ENCODE results near the gene SCYGR8.

Gene SCYGR8

DNA sequence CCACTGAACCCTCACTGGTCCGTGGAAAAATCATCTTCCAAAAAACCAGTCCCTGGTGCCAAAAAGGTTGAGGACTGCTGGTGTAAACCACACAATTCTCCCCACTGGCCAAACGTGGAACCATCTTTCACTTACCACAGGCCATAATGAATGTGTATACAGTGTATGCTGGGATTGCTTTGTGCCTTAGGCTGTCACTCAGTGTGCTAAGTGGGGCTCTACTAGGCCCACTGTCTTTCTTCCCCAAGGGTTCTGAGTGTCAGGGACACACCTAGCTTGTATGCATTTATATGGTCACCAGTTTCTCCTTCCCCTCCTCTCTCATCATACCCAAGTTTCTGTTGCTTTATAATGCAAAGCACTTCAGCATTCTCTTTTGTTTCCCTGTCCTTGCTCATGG is 27.2 kb downstream of the SCYGR8 start:
- Histone ChIP-seq H3K4me3 (ENCODE audit: severe bottlenecking) (no peak overlapping the region), H3K36me3 (ENCODE audit: low read depth) (no peaks in the 10 kb centered on the region), H3K4me1 (ENCODE audit: insufficient read depth, poor library complexity, severe bottlenecking) (no peaks in the 10 kb centered on the region), H3K9me3 (ENCODE audit: severe bottlenecking) (no peaks in the 10 kb centered on the region), H3K27me3 (ENCODE audit: insufficient read depth, poor library complexity, severe bottlenecking) (no peaks in the 10 kb centered on the region), H3K27ac (ENCODE audit: poor library complexity, severe bottlenecking) (no peak overlapping the region)
- no peak for DNase-seq (ENCODE audit: low spot score)
- ATAC-seq (ENCODE audit: low read depth) = no peak
- TF ChIP-seq, protein P1, sequence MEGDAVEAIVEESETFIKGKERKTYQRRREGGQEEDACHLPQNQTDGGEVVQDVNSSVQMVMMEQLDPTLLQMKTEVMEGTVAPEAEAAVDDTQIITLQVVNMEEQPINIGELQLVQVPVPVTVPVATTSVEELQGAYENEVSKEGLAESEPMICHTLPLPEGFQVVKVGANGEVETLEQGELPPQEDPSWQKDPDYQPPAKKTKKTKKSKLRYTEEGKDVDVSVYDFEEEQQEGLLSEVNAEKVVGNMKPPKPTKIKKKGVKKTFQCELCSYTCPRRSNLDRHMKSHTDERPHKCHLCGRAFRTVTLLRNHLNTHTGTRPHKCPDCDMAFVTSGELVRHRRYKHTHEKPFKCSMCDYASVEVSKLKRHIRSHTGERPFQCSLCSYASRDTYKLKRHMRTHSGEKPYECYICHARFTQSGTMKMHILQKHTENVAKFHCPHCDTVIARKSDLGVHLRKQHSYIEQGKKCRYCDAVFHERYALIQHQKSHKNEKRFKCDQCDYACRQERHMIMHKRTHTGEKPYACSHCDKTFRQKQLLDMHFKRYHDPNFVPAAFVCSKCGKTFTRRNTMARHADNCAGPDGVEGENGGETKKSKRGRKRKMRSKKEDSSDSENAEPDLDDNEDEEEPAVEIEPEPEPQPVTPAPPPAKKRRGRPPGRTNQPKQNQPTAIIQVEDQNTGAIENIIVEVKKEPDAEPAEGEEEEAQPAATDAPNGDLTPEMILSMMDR (IDR thresholded peaks at IDR 0.05; ENCODE audit: poor library complexity, severe bottlenecking) = no peak

DNA sequence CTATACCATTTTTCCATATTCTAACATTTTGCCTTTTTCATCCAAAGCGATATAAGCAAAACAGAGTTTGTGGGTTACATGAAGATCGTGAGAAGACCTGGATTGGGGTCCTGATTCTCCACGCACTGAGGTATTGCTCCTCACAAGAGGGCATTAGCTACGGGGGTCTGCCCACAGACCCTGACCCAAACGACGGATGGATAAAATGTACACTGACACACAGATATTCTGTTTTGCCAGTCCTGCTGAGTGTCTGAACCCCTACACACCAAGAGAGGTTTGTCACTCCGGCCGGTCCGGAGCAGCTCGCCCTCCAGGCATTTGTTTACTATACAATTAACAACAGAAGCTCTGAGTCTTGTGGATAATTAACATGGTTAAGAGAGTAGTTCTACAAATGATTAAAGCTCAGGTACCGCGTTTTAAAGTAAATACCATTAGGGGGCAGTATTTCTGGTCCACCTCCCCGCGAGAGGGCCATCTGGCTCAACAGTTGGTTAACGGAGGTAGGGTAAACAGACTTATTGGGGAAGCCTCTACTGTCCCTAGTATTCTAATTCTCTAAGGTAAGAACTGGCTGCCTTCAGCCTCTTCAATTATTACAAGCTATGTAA is 28.4 kb downstream of the SCYGR8 start:
- no peaks in the 10 kb centered on the region for H3K27me3 ChIP-seq (ENCODE audit: insufficient read depth, poor library complexity, severe bottlenecking)
- no peaks in the 10 kb centered on the region for H3K4me1 ChIP-seq (ENCODE audit: insufficient read depth, poor library complexity, severe bottlenecking)
- TF ChIP-seq, protein P1 (IDR thresholded peaks at IDR 0.05; ENCODE audit: poor library complexity, severe bottlenecking) = no peak
- DNase-seq (ENCODE audit: low spot score) (no peak), ATAC-seq (ENCODE audit: low read depth) (no peak)
- no peak overlapping the region for H3K4me3 ChIP-seq (ENCODE audit: severe bottlenecking)
- H3K27ac ChIP-seq (ENCODE audit: poor library complexity, severe bottlenecking) = no peak overlapping the region
- H3K36me3 ChIP-seq (ENCODE audit: low read depth) = no peaks in the 10 kb centered on the region
- H3K9me3 ChIP-seq (ENCODE audit: severe bottlenecking) = no peaks in the 10 kb centered on the region

DNA sequence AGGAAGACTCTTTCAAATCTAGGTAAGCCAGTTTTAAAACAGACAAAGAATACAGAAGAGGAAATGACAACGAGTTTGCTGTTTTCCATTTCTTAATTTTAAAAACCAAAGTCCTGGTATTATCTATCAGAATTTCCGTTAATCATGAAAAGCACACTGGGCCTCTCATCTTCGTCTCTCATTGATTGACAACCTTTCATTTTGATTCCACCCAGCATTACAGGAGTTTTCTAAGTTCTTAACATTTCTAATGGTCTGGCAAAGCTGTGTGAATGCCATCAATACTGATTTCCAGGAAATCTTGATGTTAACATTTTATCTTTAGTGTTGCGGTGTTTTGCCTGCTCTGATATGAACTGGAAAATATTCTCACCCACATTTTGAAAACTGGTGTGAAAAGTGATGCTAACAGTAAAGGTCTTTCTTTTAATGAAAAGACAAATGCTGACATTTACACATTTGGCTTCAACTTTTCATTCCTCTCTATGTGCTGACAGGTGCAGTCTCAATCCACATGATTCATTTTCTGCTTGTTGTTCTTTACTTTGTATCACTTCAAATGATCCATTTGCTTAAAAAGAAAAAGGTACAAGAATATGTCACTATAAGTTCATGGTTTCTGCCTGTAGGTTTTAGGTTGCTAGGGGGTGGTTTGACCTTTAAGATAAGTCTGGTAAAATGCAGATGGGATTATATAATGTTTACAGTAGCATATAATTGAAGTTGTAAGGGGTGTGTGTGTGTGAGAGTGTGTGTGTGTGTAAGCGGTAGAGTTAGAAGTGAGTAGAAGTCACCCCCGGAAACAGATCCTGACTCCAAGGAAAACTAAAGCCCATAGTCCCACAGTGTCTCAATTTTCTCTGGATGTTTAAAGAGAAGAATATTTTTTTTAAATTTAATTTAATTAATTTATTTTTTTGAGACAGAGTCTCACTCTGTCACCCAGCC is 29.5 kb downstream of the SCYGR8 start:
- Histone ChIP-seq H3K27ac (ENCODE audit: poor library complexity, severe bottlenecking) (no peak overlapping the region), H3K27me3 (ENCODE audit: insufficient read depth, poor library complexity, severe bottlenecking) (no peaks in the 10 kb centered on the region), H3K4me1 (ENCODE audit: insufficient read depth, poor library complexity, severe bottlenecking) (no peaks in the 10 kb centered on the region), H3K4me3 (ENCODE audit: severe bottlenecking) (no peak overlapping the region), H3K36me3 (ENCODE audit: low read depth) (no peaks in the 10 kb centered on the region), H3K9me3 (ENCODE audit: severe bottlenecking) (no peaks in the 10 kb centered on the region)
- no peak for DNase-seq (ENCODE audit: low spot score)
- no peak for ATAC-seq (ENCODE audit: low read depth)
- TF ChIP-seq, protein P1 (IDR thresholded peaks at IDR 0.05; ENCODE audit: poor library complexity, severe bottlenecking) = no peak

DNA sequence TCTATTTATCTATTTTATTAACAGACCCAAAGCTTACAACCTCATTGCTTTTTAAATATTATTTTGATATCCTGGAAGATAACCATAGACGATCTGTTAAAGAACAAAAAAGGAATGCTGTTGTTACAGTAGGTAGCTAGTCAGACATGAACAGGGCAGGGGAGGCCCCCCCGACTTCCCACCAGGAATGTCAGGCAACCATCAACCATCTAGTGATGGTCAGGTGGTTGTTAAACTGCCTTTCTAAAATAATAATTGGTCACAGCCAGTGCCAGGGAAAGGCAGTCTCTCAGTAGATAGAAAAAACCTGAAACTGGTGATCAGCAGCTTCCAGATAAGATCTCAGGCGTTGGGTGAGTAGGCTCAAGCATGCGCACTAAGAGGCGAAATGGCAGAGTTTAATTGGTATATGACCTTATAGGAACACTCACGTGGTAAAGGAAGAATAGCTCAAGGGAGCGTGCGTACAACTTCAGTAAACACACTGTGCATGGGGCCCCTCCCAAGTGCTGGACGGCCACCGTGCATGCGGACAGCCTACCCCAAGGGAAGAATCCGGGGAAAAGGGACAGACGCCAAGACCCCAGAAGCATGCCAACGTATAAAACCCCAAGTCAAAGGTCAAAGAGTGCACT is 35.4 kb downstream of the SCYGR8 start:
- no peak for ATAC-seq (ENCODE audit: low read depth)
- no peak overlapping the region for H3K27ac ChIP-seq (ENCODE audit: poor library complexity, severe bottlenecking)

More for the DNA sequence above, 35.4 kb downstream of the SCYGR8 start:
- DNase-seq (ENCODE audit: low spot score) = no peak
- no peak overlapping the region for H3K4me3 ChIP-seq (ENCODE audit: severe bottlenecking)
- H3K4me1 ChIP-seq (ENCODE audit: insufficient read depth, poor library complexity, severe bottlenecking) = no peaks in the 10 kb centered on the region
- TF ChIP-seq, protein P1 (IDR thresholded peaks at IDR 0.05; ENCODE audit: poor library complexity, severe bottlenecking) = no peak
- no peaks in the 10 kb centered on the region for H3K27me3 ChIP-seq (ENCODE audit: insufficient read depth, poor library complexity, severe bottlenecking)
- no peaks in the 10 kb centered on the region for H3K9me3 ChIP-seq (ENCODE audit: severe bottlenecking)
- no peaks in the 10 kb centered on the region for H3K36me3 ChIP-seq (ENCODE audit: low read depth)

All from RWPE2 (cell line).